HG03103 (cell line): ENCODE data around the gene PSD4.

Experiments
- ATAC-seq: cut with Tn5 transposase; IDR thresholded peaks from one replicate; pipeline ENCODE4 v1.9.1; 2021; ENCODE audit warnings: low read depth; ENCODE audit not compliant: unreplicated experiment

PSD4 gene

GRCh38 chr2:113219092-113219441 lies 45.3 kb downstream of the PSD4 start:
- no peak for ATAC-seq

DNA sequence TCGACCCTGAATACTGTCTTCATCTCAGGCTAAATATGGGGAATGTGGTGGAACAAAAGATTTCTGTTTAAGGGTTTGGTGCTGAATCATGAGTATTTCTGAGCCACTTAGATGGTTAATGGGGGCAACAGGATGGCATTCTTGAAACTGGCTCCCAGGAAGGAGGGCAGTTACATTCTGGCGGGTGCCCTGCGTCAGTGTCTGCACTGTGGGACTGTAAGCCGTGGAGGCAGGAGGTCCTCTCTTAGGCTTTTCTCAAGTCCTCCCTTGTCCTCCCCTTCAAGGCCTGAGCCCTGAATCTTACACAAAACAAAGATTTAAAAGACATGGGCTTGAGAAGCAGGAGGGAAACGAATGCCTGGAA lies 45.7 kb downstream of the PSD4 start:
- no peak for ATAC-seq

- ATAC-seq = no peak
Measured at GRCh38 chr2:113219889-113220641, 46.3 kb downstream of the PSD4 start.

GRCh38 chr2:113220970-113221708 lies 47.4 kb downstream of the PSD4 start:
- ATAC-seq = no peak

DNA sequence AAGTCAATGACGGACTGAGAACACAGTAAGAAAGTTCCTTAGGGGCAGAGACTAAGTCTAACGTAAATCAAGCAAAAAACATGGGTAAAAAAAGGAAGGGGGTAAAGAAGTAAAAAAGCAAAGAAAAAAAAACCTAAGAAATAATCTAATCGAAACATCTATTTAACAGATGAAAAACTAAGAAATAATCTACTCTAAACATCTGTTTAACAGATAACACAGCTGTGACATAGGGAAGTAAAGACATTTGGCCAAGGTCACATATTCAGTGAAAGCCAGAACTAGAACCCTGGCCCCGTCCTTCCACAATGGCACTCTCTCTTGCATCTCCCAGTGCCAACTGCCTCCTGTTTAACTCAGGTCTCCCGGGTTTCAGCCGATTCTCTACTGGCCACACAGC lies 48.1 kb downstream of the PSD4 start:
- no peak for ATAC-seq

- no peak for ATAC-seq
Measured at GRCh38 chr2:113223813-113224212, 50.0 kb downstream of the PSD4 start.

DNA sequence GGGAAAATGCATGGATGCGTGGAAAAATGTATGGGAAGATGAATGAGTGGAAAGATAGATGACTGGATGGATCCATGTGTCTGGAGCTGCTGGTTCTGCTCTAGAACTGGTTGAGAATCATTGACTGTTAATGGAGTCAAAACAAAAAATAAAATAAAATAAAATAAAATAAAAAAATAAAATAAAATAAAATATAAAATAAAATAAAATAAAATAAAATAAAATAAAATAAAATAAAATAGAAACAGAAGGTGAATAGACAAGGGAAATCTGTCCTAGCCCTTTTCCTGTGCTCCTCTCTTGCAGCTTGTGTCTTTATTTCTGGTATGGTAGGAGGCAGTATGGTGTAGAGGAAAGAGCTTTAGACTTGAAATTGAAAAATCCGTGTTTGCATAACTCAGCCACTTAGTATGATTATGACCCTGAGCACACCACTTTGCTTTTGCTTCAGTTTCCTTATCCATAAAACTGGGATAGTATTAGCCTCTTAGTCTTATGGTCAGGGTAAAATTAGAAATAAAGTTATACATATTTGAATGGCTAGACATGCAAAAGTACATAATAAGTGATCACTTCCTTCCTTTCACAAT lies 51.0 kb downstream of the PSD4 start:
- ATAC-seq = no peak

GRCh38 chr2:113225263-113226259 lies 51.8 kb downstream of the PSD4 start:
- ATAC-seq = no peak

GRCh38 chr2:113226462-113226861 lies 52.7 kb downstream of the PSD4 start:
- no peak for ATAC-seq

GRCh38 chr2:113227290-113227689 lies 53.5 kb downstream of the PSD4 start:
- no peak for ATAC-seq

DNA sequence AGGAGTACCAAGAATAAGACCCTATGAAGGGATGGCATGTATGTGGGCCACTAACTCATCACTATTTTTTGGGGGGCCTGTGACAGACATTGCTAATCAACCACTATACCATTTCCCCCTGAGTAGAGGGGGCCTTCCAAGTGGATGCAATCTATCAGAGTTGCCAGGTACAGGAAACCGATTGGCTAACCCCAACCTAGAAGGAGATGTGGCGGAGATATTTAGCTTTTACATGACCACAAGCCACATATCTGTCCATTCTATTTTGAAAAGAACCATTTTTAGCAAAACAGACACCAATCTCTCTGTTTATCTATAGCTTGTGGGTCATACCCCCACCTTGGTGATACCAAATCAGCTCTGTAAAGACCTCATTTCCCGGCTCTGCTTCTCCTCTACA lies 53.9 kb downstream of the PSD4 start:
- no peak for ATAC-seq

DNA sequence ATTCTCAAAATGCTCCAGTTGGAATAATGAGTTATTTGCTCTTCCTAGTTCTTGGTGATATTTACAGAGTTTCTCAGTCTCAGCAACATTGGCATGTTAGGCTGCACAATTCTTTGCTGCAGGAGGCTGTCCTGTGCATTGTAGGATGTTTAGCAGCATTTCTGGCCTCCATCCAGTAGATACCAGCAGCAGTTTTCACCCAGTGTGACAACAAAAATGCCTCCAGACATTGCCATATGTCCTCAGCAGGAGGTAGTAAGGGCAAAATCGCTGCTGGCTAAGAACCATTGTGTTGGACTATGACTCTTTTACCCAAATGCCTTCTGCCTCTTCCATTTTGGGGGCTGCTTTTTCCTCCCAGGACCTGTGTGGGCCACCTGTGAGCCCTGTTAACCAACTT lies 54.6 kb downstream of the PSD4 start:
- ATAC-seq = no peak

DNA sequence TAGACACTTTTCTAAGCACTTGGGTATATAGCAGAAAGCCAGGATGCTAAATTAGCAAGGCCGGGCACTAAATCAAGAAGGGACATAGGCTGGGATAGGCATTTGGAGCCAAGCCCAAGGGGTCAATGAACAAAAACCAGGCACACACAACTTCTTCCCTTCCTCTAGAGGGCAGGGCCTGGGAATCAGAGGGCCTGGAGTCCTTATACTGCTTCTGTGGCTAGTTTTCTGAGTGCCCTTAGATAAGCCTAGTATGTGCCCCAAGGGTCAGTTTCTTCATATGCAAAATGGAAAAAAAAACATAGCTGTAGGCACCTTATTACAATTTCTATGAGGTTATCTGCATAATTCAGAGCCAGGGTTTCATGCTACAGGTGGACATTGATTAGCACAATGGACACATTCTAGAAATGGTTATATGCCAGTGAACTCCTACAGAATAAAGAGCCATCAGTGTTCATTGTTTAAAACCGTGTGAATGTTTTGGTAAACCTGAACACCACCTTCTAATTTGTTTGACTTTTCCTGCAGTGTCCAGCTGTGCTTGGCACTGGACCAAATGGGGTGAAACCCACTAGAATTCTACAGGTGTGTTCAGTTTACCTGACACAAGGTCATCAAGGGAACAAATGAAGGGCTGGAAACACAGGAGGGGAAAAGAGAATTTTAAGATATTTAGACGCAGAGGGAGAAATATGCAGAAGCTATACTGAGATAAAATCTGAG lies 55.4 kb downstream of the PSD4 start:
- ATAC-seq = no peak

DNA sequence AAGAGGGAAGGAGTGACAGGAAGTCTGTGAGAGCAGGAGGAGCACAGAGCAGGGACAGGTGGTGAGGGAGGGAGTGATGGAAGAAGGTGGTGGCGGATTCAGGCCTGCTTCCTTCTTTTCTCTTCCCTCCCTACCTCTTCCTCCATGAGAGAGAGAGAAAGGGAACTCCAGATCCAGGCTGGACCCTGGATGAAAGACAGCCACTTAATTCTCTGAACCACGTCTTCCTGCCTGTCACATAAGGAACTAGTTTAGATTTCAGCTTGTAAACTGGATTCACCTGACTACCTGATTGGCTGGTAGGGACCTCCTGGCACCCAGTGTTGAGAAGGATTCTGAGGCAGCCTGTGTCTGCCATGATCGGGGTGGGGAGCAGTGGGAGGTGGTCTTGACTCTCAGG lies 56.0 kb downstream of the PSD4 start:
- no peak for ATAC-seq

GRCh38 chr2:113230531-113230930 lies 56.8 kb downstream of the PSD4 start:
- ATAC-seq = no peak

DNA sequence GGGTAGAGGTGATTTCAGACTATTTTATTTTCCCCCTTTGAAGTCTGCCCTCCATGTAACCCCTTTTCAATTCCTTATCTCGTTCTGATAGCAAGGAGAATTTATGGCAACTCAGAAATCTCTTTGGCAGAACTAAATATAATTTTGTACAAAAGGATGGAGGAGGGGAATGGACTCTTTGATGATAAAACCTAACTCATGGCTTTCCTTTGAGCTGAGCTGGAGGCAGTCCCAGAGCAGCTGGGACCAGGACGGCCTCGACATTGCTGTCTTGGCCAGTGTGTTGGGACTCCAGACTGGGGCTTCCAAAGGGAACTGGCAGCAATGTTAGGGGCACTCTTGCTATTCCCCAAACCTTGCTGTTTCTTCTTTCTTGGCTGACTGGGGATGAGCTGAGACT lies 57.3 kb downstream of the PSD4 start:
- no peak for ATAC-seq

GRCh38 chr2:113232123-113232522 lies 58.4 kb downstream of the PSD4 start:
- ATAC-seq = no peak

- no peak for ATAC-seq
Measured at GRCh38 chr2:113232740-113233139, 59.0 kb downstream of the PSD4 start.

DNA sequence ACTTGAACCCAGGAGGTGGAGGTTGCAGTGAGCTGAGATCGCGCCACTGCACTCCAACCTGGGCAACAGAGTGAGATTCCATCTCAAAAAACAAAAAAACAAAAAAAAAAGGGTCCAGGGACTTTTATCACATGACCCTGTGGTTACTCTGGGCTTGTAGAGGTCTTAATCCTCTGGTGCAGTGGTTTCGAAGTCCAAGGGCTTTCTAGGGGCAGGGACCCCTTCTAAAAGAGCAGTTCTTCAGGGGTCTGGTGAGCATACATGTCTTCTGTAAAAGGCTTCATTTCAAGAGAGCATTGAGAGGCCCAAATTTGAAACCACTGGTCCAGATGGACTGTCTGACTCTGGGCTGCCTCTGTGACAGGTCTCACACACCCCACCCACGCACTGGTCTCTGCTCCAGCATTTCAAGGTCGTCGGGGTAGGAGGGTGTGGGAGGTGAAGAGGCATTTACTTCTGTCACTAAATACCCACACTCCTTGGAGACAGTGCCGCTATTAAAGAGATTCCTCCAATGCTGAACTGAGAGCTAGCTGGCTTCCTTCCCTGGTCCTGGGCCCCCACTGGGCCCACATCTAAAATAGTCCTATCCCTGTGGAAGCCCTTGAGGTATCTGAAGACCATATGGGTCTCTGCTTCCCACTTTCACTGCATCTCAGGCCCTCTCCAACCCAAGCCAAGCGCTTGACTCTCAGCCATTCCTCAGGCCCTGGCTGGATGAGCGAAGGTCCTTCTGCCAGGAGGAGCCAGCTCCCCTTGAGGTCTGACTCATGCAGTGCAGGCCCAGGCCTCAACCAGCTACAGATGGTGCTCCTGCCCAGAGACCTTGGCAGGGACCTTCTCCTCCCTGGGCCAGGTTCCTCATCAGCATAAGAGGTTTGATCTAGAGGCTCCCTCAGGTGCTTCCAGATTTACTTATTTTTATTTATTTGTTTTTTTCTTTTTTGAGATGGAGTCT lies 60.1 kb downstream of the PSD4 start:
- ATAC-seq = no peak
